Measurements from ENCODE around the gene FHAD1.

Gene FHAD1

GRCh38 chr1:15316510-15316909 is 69.5 kb downstream of the FHAD1 start:
- no peak overlapping the region for H3K4me3 ChIP-seq (ENCODE audit: low read length)
- H3K36me3 ChIP-seq (ENCODE audit: control insufficient read depth, low read depth, low read length): no peaks in the 10 kb centered on the region
- H3K9ac ChIP-seq (ENCODE audit: low read length): no peak overlapping the region

GRCh38 chr1:15320267-15320666 is 73.2 kb downstream of the FHAD1 start:
- no peak overlapping the region for H3K9ac ChIP-seq (ENCODE audit: low read length)
- no peaks in the 10 kb centered on the region for H3K9me3 ChIP-seq (ENCODE audit: control insufficient read depth, low read depth, low read length)
- no peaks in the 10 kb centered on the region for H3K27me3 ChIP-seq (ENCODE audit: control insufficient read depth, insufficient read depth, low read length)
- peaks cover 11% of the 10 kb centered on the region for H3K4me1 ChIP-seq (ENCODE audit: control insufficient read depth, low read depth, low read length)
- no peak overlapping the region for H3K4me3 ChIP-seq (ENCODE audit: low read length)
- no peak overlapping the region for H3K27ac ChIP-seq (ENCODE audit: low read length)
- H3K36me3 ChIP-seq (ENCODE audit: control insufficient read depth, low read depth, low read length): no peaks in the 10 kb centered on the region

More at GRCh38 chr1:15316510-15316909, 69.5 kb downstream of the FHAD1 start:
- no peaks in the 10 kb centered on the region for H3K9me3 ChIP-seq (ENCODE audit: control insufficient read depth, low read depth, low read length)
- no peaks in the 10 kb centered on the region for H3K4me1 ChIP-seq (ENCODE audit: control insufficient read depth, low read depth, low read length)
- no peaks in the 10 kb centered on the region for H3K27me3 ChIP-seq (ENCODE audit: control insufficient read depth, insufficient read depth, low read length)
- no peak overlapping the region for H3K27ac ChIP-seq (ENCODE audit: low read length)

GRCh38 chr1:15321601-15322000 is 74.6 kb downstream of the FHAD1 start:
- Histone ChIP-seq H3K9me3 (ENCODE audit: control insufficient read depth, low read depth, low read length) (no peaks in the 10 kb centered on the region), H3K9ac (ENCODE audit: low read length) (no peak overlapping the region), H3K27me3 (ENCODE audit: control insufficient read depth, insufficient read depth, low read length) (no peaks in the 10 kb centered on the region), H3K27ac (ENCODE audit: low read length) (no peak overlapping the region), H3K4me3 (ENCODE audit: low read length) (no peak overlapping the region), H3K4me1 (ENCODE audit: control insufficient read depth, low read depth, low read length) (peaks cover 11% of the 10 kb centered on the region), H3K36me3 (ENCODE audit: control insufficient read depth, low read depth, low read length) (no peaks in the 10 kb centered on the region)

- H3K9me3 ChIP-seq (ENCODE audit: control insufficient read depth, low read depth, low read length): no peaks in the 10 kb centered on the region
- H3K27me3 ChIP-seq (ENCODE audit: control insufficient read depth, insufficient read depth, low read length): no peaks in the 10 kb centered on the region
- H3K36me3 ChIP-seq (ENCODE audit: control insufficient read depth, low read depth, low read length): no peaks in the 10 kb centered on the region
- H3K27ac ChIP-seq (ENCODE audit: low read length): no peak overlapping the region
- no peak overlapping the region for H3K9ac ChIP-seq (ENCODE audit: low read length)
- peaks cover 11% of the 10 kb centered on the region for H3K4me1 ChIP-seq (ENCODE audit: control insufficient read depth, low read depth, low read length)
- no peak overlapping the region for H3K4me3 ChIP-seq (ENCODE audit: low read length)
These were observed 75.8 kb downstream of the FHAD1 start for GRCh38 chr1:15322648-15323350.

- Histone ChIP-seq H3K4me3 (ENCODE audit: low read length) (no peak overlapping the region), H3K9ac (ENCODE audit: low read length) (no peak overlapping the region), H3K9me3 (ENCODE audit: control insufficient read depth, low read depth, low read length) (no peaks in the 10 kb centered on the region), H3K27ac (ENCODE audit: low read length) (no peak overlapping the region), H3K27me3 (ENCODE audit: control insufficient read depth, insufficient read depth, low read length) (no peaks in the 10 kb centered on the region), H3K4me1 (ENCODE audit: control insufficient read depth, low read depth, low read length) (peaks cover 11% of the 10 kb centered on the region), H3K36me3 (ENCODE audit: control insufficient read depth, low read depth, low read length) (no peaks in the 10 kb centered on the region)
These were observed 76.4 kb downstream of the FHAD1 start for GRCh38 chr1:15323351-15323988.

GRCh38 chr1:15323989-15324868 is 77.2 kb downstream of the FHAD1 start:
- no peaks in the 10 kb centered on the region for H3K9me3 ChIP-seq (ENCODE audit: control insufficient read depth, low read depth, low read length)
- no peak overlapping the region for H3K4me3 ChIP-seq (ENCODE audit: low read length)
- H3K36me3 ChIP-seq (ENCODE audit: control insufficient read depth, low read depth, low read length): no peaks in the 10 kb centered on the region
- H3K4me1 ChIP-seq (ENCODE audit: control insufficient read depth, low read depth, low read length): peaks cover 11% of the 10 kb centered on the region
- H3K27ac ChIP-seq (ENCODE audit: low read length): no peak overlapping the region
- no peaks in the 10 kb centered on the region for H3K27me3 ChIP-seq (ENCODE audit: control insufficient read depth, insufficient read depth, low read length)
- no peak overlapping the region for H3K9ac ChIP-seq (ENCODE audit: low read length)

GRCh38 chr1:15324869-15325335 is 77.9 kb downstream of the FHAD1 start:
- peaks cover 11% of the 10 kb centered on the region for H3K4me1 ChIP-seq (ENCODE audit: control insufficient read depth, low read depth, low read length)
- H3K4me3 ChIP-seq (ENCODE audit: low read length): no peak overlapping the region
- H3K27me3 ChIP-seq (ENCODE audit: control insufficient read depth, insufficient read depth, low read length): no peaks in the 10 kb centered on the region
- H3K27ac ChIP-seq (ENCODE audit: low read length): no peak overlapping the region
- no peaks in the 10 kb centered on the region for H3K9me3 ChIP-seq (ENCODE audit: control insufficient read depth, low read depth, low read length)
- no peaks in the 10 kb centered on the region for H3K36me3 ChIP-seq (ENCODE audit: control insufficient read depth, low read depth, low read length)
- no peak overlapping the region for H3K9ac ChIP-seq (ENCODE audit: low read length)

GRCh38 chr1:15325375-15326085 is 78.5 kb downstream of the FHAD1 start:
- Histone ChIP-seq H3K36me3 (ENCODE audit: control insufficient read depth, low read depth, low read length) (no peaks in the 10 kb centered on the region), H3K4me3 (ENCODE audit: low read length) (no peak overlapping the region), H3K9ac (ENCODE audit: low read length) (no peak overlapping the region), H3K27me3 (ENCODE audit: control insufficient read depth, insufficient read depth, low read length) (no peaks in the 10 kb centered on the region), H3K4me1 (ENCODE audit: control insufficient read depth, low read depth, low read length) (peaks cover 11% of the 10 kb centered on the region), H3K9me3 (ENCODE audit: control insufficient read depth, low read depth, low read length) (no peaks in the 10 kb centered on the region), H3K27ac (ENCODE audit: low read length) (no peak overlapping the region)

- H3K4me3 ChIP-seq (ENCODE audit: low read length): no peak overlapping the region
- peaks cover 11% of the 10 kb centered on the region for H3K4me1 ChIP-seq (ENCODE audit: control insufficient read depth, low read depth, low read length)
- no peak overlapping the region for H3K9ac ChIP-seq (ENCODE audit: low read length)
- H3K9me3 ChIP-seq (ENCODE audit: control insufficient read depth, low read depth, low read length): no peaks in the 10 kb centered on the region
- H3K36me3 ChIP-seq (ENCODE audit: control insufficient read depth, low read depth, low read length): no peaks in the 10 kb centered on the region
- H3K27me3 ChIP-seq (ENCODE audit: control insufficient read depth, insufficient read depth, low read length): no peaks in the 10 kb centered on the region
- no peak overlapping the region for H3K27ac ChIP-seq (ENCODE audit: low read length)
These were observed 79.9 kb downstream of the FHAD1 start for GRCh38 chr1:15326691-15327588.

- Histone ChIP-seq H3K9me3 (ENCODE audit: control insufficient read depth, low read depth, low read length) (no peaks in the 10 kb centered on the region), H3K27ac (ENCODE audit: low read length) (no peak overlapping the region), H3K4me1 (ENCODE audit: control insufficient read depth, low read depth, low read length) (peaks cover 11% of the 10 kb centered on the region), H3K36me3 (ENCODE audit: control insufficient read depth, low read depth, low read length) (no peaks in the 10 kb centered on the region), H3K9ac (ENCODE audit: low read length) (no peak overlapping the region), H3K27me3 (ENCODE audit: control insufficient read depth, insufficient read depth, low read length) (no peaks in the 10 kb centered on the region), H3K4me3 (ENCODE audit: low read length) (no peak overlapping the region)
These were observed 81.5 kb downstream of the FHAD1 start for GRCh38 chr1:15328351-15329103.

Data from iPS-18a (cell line).